Endothelial cell of umbilical vein (primary cell): ENCODE data around the gene APELA. TPM values are rescaled to one million over a fixed set of nuclear protein-coding genes. Genes with fewer than 3 reads are reported as not detected.
"Not testable (repeated sequence)": the region's sequence is repeated elsewhere in the genome, so short reads cannot be mapped to it uniquely, and the experiment has no call there.

Experiments
- BruUV-seq: library from RNA; stranded (reverse); fragments of 400-500 nt; replicated peaks from 2 replicates; lab custom pipeline; 2021; lab: Mats Ljungman, UMichigan
- CTCF ChIA-PET: fragments of 300-600, 350-600 bp; sonication (Branson Sonifier 250); formaldehyde crosslinking; loops from one replicate; lab custom pipeline; 2021; ENCODE audit warnings: antibody characterized with exemption, inconsistent platforms; lab: Charles Lee
- POLR2A ChIA-PET: fragments of 300-600, 350-600 bp; sonication (Branson Sonifier 250); formaldehyde crosslinking; loops from one replicate; lab custom pipeline; 2021; ENCODE audit warnings: antibody characterized with exemption, inconsistent platforms; lab: Charles Lee
- DNase-seq: peaks from one replicate; pipeline ENCODE4 v3.0.0-alpha.2; 2011; ENCODE audit warnings: low read depth, low spot score
- FAIRE-seq: peaks from 2 replicates; lab custom pipeline; 2011; peaks lifted over from hg19 to GRCh38; lab: Jason Lieb, UNC
- H2AFZ ChIP-seq: 2 replicates; pipeline ENCODE4 v1.6.0; 2012; ENCODE audit warnings: low read depth, low read length, control low read depth, inconsistent platforms
- H3K27ac ChIP-seq: 2 replicates; pipeline ENCODE4 v1.5.1; 2011; ENCODE audit warnings: low read depth, mild to moderate bottlenecking, control low read depth, low read length, moderate library complexity; ENCODE audit not compliant: insufficient read depth
- H3K27me3 ChIP-seq, 2 experiments: 2 replicates each; pipeline versions ENCODE4 v1.6.0 to v1.6.1; 2011; ENCODE audit warnings: low read length in 2 of 2, mixed read lengths in 1 of 2; ENCODE audit not compliant: control insufficient read depth in 2 of 2, insufficient read depth in 2 of 2
- H3K36me3 ChIP-seq, 2 experiments: 2 replicates in 1 of 2; 3 replicates in 1 of 2; pipeline ENCODE4 v1.5.1; 2011; ENCODE audit warnings: low read length in 2 of 2, mild to moderate bottlenecking in 1 of 2, moderate library complexity in 1 of 2; ENCODE audit not compliant: control insufficient read depth in 2 of 2, insufficient read depth in 2 of 2; ENCODE audit errors: extremely low read depth in 1 of 2
- H3K4me1 ChIP-seq: 3 replicates; pipeline ENCODE4 v1.5.1; 2011; ENCODE audit warnings: mild to moderate bottlenecking, low read length; ENCODE audit not compliant: control insufficient read depth, insufficient read depth; ENCODE audit errors: extremely low read depth
- H3K4me2 ChIP-seq: 2 replicates; pipeline ENCODE4 v1.6.1; 2011; ENCODE audit warnings: low read length, control low read depth, mixed read lengths; ENCODE audit not compliant: insufficient read depth
- H3K4me3 ChIP-seq, 3 experiments: fragments of 200-600 bp in 1 of 3; sonication (generic), shearing (Covaris generic) in 1 of 3; replicated peaks in 1 of 3; 2 replicates each; pipeline ENCODE4 v1.5.1; 2011 to 2016; ENCODE audit warnings: control low read depth in 3 of 3, low read length in 3 of 3, mild to moderate bottlenecking in 2 of 3, inconsistent platforms in 1 of 3, low read depth in 1 of 3, moderate library complexity in 1 of 3; ENCODE audit not compliant: insufficient read depth in 1 of 3
- H3K79me2 ChIP-seq: 2 replicates; pipeline ENCODE4 v1.6.0; 2012; ENCODE audit warnings: low read length, inconsistent platforms; ENCODE audit not compliant: control insufficient read depth, insufficient read depth
- H3K9ac ChIP-seq: replicated peaks from 2 replicates; pipeline ENCODE3; 2011; ENCODE audit warnings: low read length, control low read depth; ENCODE audit not compliant: insufficient read depth; ENCODE audit errors: extremely low read depth
- H3K9me1 ChIP-seq: replicated peaks from 3 replicates; pipeline ENCODE4 v1.6.0; 2011; ENCODE audit warnings: mild to moderate bottlenecking, low read length; ENCODE audit not compliant: control insufficient read depth, insufficient read depth; ENCODE audit errors: extremely low read depth
- H3K9me3 ChIP-seq: replicated peaks from 2 replicates; pipeline ENCODE4 v1.5.1; 2012; ENCODE audit warnings: low read length, inconsistent platforms; ENCODE audit not compliant: control insufficient read depth, insufficient read depth
- H4K20me1 ChIP-seq: replicated peaks from 2 replicates; pipeline ENCODE3; 2011; ENCODE audit warnings: mild to moderate bottlenecking, low read length; ENCODE audit not compliant: control insufficient read depth, insufficient read depth; ENCODE audit errors: extremely low read depth
- FOS ChIP-seq: IDR thresholded peaks from 2 replicates; pipeline ENCODE4 v1.6.1; 2011; ENCODE audit warnings: mild to moderate bottlenecking, low read length, moderate library complexity, borderline replicate concordance; ENCODE audit not compliant: insufficient read depth
- JUN ChIP-seq: IDR thresholded peaks from 2 replicates; pipeline ENCODE4 v1.6.1; 2011; ENCODE audit warnings: borderline replicate concordance, low read depth; ENCODE audit not compliant: insufficient read length, insufficient read depth
- POLR2AphosphoS5 ChIP-seq: IDR thresholded peaks from 2 replicates; pipeline ENCODE4 v1.6.1; 2012; ENCODE audit warnings: low read depth, mild to moderate bottlenecking, control low read depth, low read length, moderate library complexity; ENCODE audit not compliant: insufficient read depth
- dilution Hi-C: fragments of 300-500 bp; cut with MboI; formaldehyde crosslinking; loops from one replicate; pipeline ENCODE4 v1.15.0; 2019; ENCODE audit warnings: low sequenced_read_pairs; ENCODE audit not compliant: extremely low pct_ligation_motif_present
- intact Hi-C: fragments of 100-400 bp; cut with micrococcal nuclease; formaldehyde crosslinking; loops from one replicate; pipeline ENCODE4 v1.10.0; 2022
- polyA plus RNA-seq, 4 experiments: library from polyadenylated mRNA; depleted of rRNA in 3 of 4; stranded (reverse) in 3 of 4; unstranded in 1 of 4; fragments of >200 nt; gene quantifications; 2 replicates each; pipeline versions ENCODE4 v1.2.1 to v1.2.3, GENCODE V29; 2011 to 2012; ENCODE audit warnings: missing spikeins in 1 of 4
- total RNA-seq: library from RNA; stranded (reverse); gene quantifications from 2 replicates; pipeline ENCODE4 v1.2.3, GENCODE V29; 2021
- TF ChIP-seq, protein P1 (sequence below): IDR thresholded peaks from 2 replicates; pipeline ENCODE4 v1.6.1; 2011; ENCODE audit not compliant: insufficient read depth, insufficient read length

Gene APELA
- total and polyA plus RNA-seq, 2 donors (not counting 3 experiments of a cell fraction or from before 2014, with no cell fraction given): not detected

GRCh38 chr4:164913506-164913905 lies 36.5 kb downstream of the APELA start:
- intact Hi-C loops, H3K4me2 ChIP-seq, H4K20me1 ChIP-seq, H3K9ac ChIP-seq, H3K9me3 ChIP-seq, H3K27ac ChIP-seq, H3K9me1 ChIP-seq, DNase-seq, H2AFZ ChIP-seq, dilution Hi-C loops, H3K36me3 ChIP-seq, H3K4me1 ChIP-seq, CTCF ChIA-PET, H3K4me3 ChIP-seq, POLR2A ChIA-PET, H3K79me2 ChIP-seq, BruUV-seq, H3K27me3 ChIP-seq, FAIRE-seq: not testable (repeated sequence)

DNA sequence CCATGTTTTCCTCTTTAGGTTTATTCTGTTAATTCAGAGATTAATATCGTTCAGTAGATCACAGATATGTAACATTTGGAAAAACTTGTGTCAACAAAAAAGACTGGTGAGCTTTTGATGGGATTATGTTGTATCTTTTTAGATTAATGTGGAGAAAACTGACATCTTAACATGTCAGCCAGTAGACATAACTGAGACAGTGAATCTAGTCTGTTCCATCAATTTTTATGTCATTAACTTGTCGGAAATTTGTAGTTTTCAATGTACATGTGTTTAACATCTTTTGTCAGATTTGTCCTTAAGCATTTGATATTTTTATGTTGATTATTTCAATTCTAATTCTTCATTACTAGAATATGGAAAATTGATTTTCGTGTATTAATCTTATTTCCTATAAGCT lies 42.0 kb downstream of the APELA start:
- no peaks in the 10 kb centered on the region for H3K4me1 ChIP-seq
- H3K79me2 ChIP-seq: no peaks in the 10 kb centered on the region
- no peak overlapping the region for H2AFZ ChIP-seq
- no peaks in the 10 kb centered on the region for H3K27me3 ChIP-seq
- no peak overlapping the region for H3K4me3 ChIP-seq
- H3K27ac ChIP-seq: no peak overlapping the region
- no TSS peak for BruUV-seq
- no peaks in the 10 kb centered on the region for H3K9me3 ChIP-seq
- H3K36me3 ChIP-seq: no peaks in the 10 kb centered on the region
- ChIA-PET POLR2A (no interaction called here), CTCF (no interaction called here)
- intact Hi-C loops: no loop called here
- no peaks in the 10 kb centered on the region for H3K9me1 ChIP-seq
- dilution Hi-C loops: no loop called here
- no peak for TF ChIP-seq POLR2AphosphoS5
- TF ChIP-seq, protein P1, sequence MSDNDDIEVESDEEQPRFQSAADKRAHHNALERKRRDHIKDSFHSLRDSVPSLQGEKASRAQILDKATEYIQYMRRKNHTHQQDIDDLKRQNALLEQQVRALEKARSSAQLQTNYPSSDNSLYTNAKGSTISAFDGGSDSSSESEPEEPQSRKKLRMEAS: no peak
- no peak for TF ChIP-seq FOS
- no peak for TF ChIP-seq JUN
- H3K4me2 ChIP-seq: no peak overlapping the region
- no peak for DNase-seq
- H3K9ac ChIP-seq: no peak overlapping the region
- FAIRE-seq: no peak
- no peaks in the 10 kb centered on the region for H4K20me1 ChIP-seq
